ENCODE results near the gene MRRF. TPM values are rescaled to one million over a fixed set of nuclear protein-coding genes. Genes with fewer than 3 reads are reported as not detected.

MRRF gene
- polyA plus RNA-seq, 1 donor, result 29.1 TPM

GRCh38 chr9:122380293-122380692 is 115.6 kb downstream of the MRRF start:
- no peak for DNase-seq (ENCODE audit: low read depth)

Other genes starting within 250 kb of the MRRF start
- gene TTLL11, start 171.6 kb upstream of the MRRF start, polyA plus RNA-seq (ENCODE audit: insufficient read length), result 30.4 TPM
- gene NDUFA8, start 105.1 kb upstream of the MRRF start, polyA plus RNA-seq (ENCODE audit: insufficient read length), result 57.4 TPM
- gene MORN5, start 105.0 kb upstream of the MRRF start, polyA plus RNA-seq (ENCODE audit: insufficient read length), result not detected
- 5.1 TPM for gene LHX6, start 35.9 kb upstream of the MRRF start, polyA plus RNA-seq (ENCODE audit: insufficient read length)
- 29.9 TPM for gene RBM18, start within 50 bp of the MRRF start, polyA plus RNA-seq (ENCODE audit: insufficient read length)
- 4.5 TPM for gene PTGS1, start 106.1 kb downstream of the MRRF start, polyA plus RNA-seq (ENCODE audit: insufficient read length)
- gene OR1J1, start 213.0 kb downstream of the MRRF start, polyA plus RNA-seq (ENCODE audit: insufficient read length), result not detected
- not detected for gene OR1J2, start 245.9 kb downstream of the MRRF start, polyA plus RNA-seq (ENCODE audit: insufficient read length)